ENCODE measurements around the gene ZNF688.
"Not testable (repeated sequence)": the region's sequence is repeated elsewhere in the genome, so short reads cannot be mapped to it uniquely, and the experiment has no call there.

The ZNF688 gene

GRCh38 chr16:30555315-30556124 lies 16.0 kb downstream of the ZNF688 start:
- DNase-seq, result no peak

- DNase-seq, result no peak
Measured at GRCh38 chr16:30554557-30555314, 16.8 kb downstream of the ZNF688 start.

- DNase-seq, result no peak
Measured at GRCh38 chr16:30553393-30553899, 18.1 kb downstream of the ZNF688 start.

- no peak for DNase-seq
Measured at GRCh38 chr16:30552956-30553355, 18.6 kb downstream of the ZNF688 start.

- no peak for DNase-seq
Measured at GRCh38 chr16:30551781-30552180, 19.7 kb downstream of the ZNF688 start.

- DNase-seq, result no peak
Measured at GRCh38 chr16:30548416-30549253, 22.9 kb downstream of the ZNF688 start.

GRCh38 chr16:30546115-30546514 lies 25.4 kb downstream of the ZNF688 start:
- no peak for DNase-seq

GRCh38 chr16:30543067-30543466 lies 28.4 kb downstream of the ZNF688 start:
- DNase-seq, result no peak

- DNase-seq, result no peak
Measured at GRCh38 chr16:30541502-30542329, 29.8 kb downstream of the ZNF688 start.

GRCh38 chr16:30540916-30541464 lies 30.5 kb downstream of the ZNF688 start:
- DNase-seq, result not testable (repeated sequence)

- DNase-seq, result not testable (repeated sequence)
Measured at GRCh38 chr16:30539986-30540526, 31.5 kb downstream of the ZNF688 start.

GRCh38 chr16:30539000-30539964 lies 32.2 kb downstream of the ZNF688 start:
- no peak for DNase-seq

GRCh38 chr16:30536391-30537024 lies 35.0 kb downstream of the ZNF688 start:
- not testable (repeated sequence) for DNase-seq

- peak; percentile 73 for DNase-seq
Measured at GRCh38 chr16:30535777-30536190, 35.7 kb downstream of the ZNF688 start.

- no peak for DNase-seq
Measured at GRCh38 chr16:30535106-30535776, 36.3 kb downstream of the ZNF688 start.

GRCh38 chr16:30534368-30535105 lies 37.0 kb downstream of the ZNF688 start, which contains the start of gene ZNF747:
Gene ZNF747, minus strand, starts transcription at chr16:30534858. Its CDS starts 179 bp downstream, at chr16:30534679.
- DNase-seq, result peak; percentile 94

- DNase-seq, result no peak
Measured at GRCh38 chr16:30533748-30534367, 37.7 kb downstream of the ZNF688 start.

- DNase-seq, result no peak
Measured at GRCh38 chr16:30533146-30533522, 38.4 kb downstream of the ZNF688 start.
